ENCODE measurements around the gene DACT3. TPM values are rescaled to one million over a fixed set of nuclear protein-coding genes. Genes with fewer than 3 reads are reported as not detected.

Gene DACT3
- total RNA-seq = 1 to 10 TPM; 2.8 to 3.0 TPM

- DNase-seq = peak; percentile 100
- H3K27me3 Mint-ChIP-seq = peaks cover 19% of the 10 kb centered on the region
- H3K9me3 Mint-ChIP-seq = no peaks in the 10 kb centered on the region
- ChIA-PET CTCF (interaction anchor here (0.6 to 6.2 kb wide), 31 partner anchors 10 to 969 kb away, joined by 3 to 319 read pairs (median 4); partner anchors contain the start of genes AP2S1, CALM3 and QPCTL), POLR2A (interaction anchor here (0.6 to 3.0 kb wide), 10 partner anchors 21 to 257 kb away, joined by 3 to 23 read pairs (median 5); partner anchors contain the start of gene CALM3)
- H3K4me1 Mint-ChIP-seq (ENCODE audit: low read depth) = peaks cover 20% of the 10 kb centered on the region
- intact Hi-C loops (cut with micrococcal nuclease) = loop anchor here (1.0 kb wide), 1 partner anchor 27 kb away; no protein-coding TSS in a partner anchor
- H3K27ac Mint-ChIP-seq = peak within 1 kb of the TSS; percentile 57
- no peaks in the 10 kb centered on the region for H3K36me3 Mint-ChIP-seq
- peak within 1 kb of the TSS; percentile 69 for H3K4me3 Mint-ChIP-seq
Measured at GRCh38 chr19:46661020-46661731, at the start of gene DACT3. DACT3 (minus strand) TSS chr19:46661182; CDS start chr19:46661064, 118 bp downstream.

- no peak for DNase-seq
- no peaks in the 10 kb centered on the region for H3K9me3 Mint-ChIP-seq
- H3K4me3 Mint-ChIP-seq = no peak overlapping the region
- peaks cover 12% of the 10 kb centered on the region for H3K4me1 Mint-ChIP-seq (ENCODE audit: low read depth)
- no peak overlapping the region for H3K27ac Mint-ChIP-seq
- intact Hi-C loops (cut with micrococcal nuclease) = no loop called here
- ChIA-PET POLR2A (no interaction called here), CTCF (interaction anchor here (0.6 to 3.0 kb wide), 5 partner anchors 18 to 1443 kb away, joined by 3 to 22 read pairs (median 4); no protein-coding TSS in a partner anchor)
- peaks cover 13% of the 10 kb centered on the region for H3K36me3 Mint-ChIP-seq
- H3K27me3 Mint-ChIP-seq = no peaks in the 10 kb centered on the region
Measured at GRCh38 chr19:46710687-46711086, 49.7 kb upstream of the DACT3 start.

GRCh38 chr19:46704379-46705076 lies 43.5 kb upstream of the DACT3 start:
- ChIA-PET CTCF (interaction anchor here (0.6 to 7.2 kb wide), 30 partner anchors 10 to 1421 kb away, joined by 3 to 121 read pairs (median 4); partner anchors contain the start of gene PRKD2), POLR2A (interaction anchor here (1.6 kb wide), 1 partner anchor 10 kb away, joined by 7 read pairs; no protein-coding TSS in a partner anchor)
- Mint-ChIP-seq H3K4me1 (ENCODE audit: low read depth) (peaks cover 7% of the 10 kb centered on the region), H3K27me3 (no peaks in the 10 kb centered on the region), H3K27ac (peak overlapping the region; percentile 60), H3K9me3 (no peaks in the 10 kb centered on the region), H3K36me3 (peaks cover 22% of the 10 kb centered on the region), H3K4me3 (no peak overlapping the region)
- intact Hi-C loops (cut with micrococcal nuclease) = loop anchor here (1.0 to 5.0 kb wide), 2 partner anchors 24 to 43 kb away; partner anchors contain the start of genes FKRP and STRN4
- peak; percentile 91 for DNase-seq

- DNase-seq = no peak
- Mint-ChIP-seq H3K27ac (no peak overlapping the region), H3K9me3 (no peaks in the 10 kb centered on the region), H3K4me1 (ENCODE audit: low read depth) (peaks cover 7% of the 10 kb centered on the region), H3K4me3 (no peak overlapping the region), H3K27me3 (no peaks in the 10 kb centered on the region), H3K36me3 (peaks cover 40% of the 10 kb centered on the region)
- ChIA-PET CTCF (interaction anchor here (0.8 to 7.2 kb wide), 3 partner anchors 28 to 39 kb away, joined by 3 to 121 read pairs (median 7); partner anchors contain the start of gene DACT3), POLR2A (no interaction called here)
- intact Hi-C loops (cut with micrococcal nuclease) = loop anchor here (5.0 kb wide), 1 partner anchor 47 kb away; the partner anchor contains the start of genes FKRP and STRN4
Measured at GRCh38 chr19:46700704-46701103, 39.7 kb upstream of the DACT3 start.

GRCh38 chr19:46698395-46699321 lies 37.7 kb upstream of the DACT3 start:
- intact Hi-C loops (cut with micrococcal nuclease) = no loop called here
- no peak for DNase-seq
- ChIA-PET CTCF (no interaction called here), POLR2A (no interaction called here)
- no peaks in the 10 kb centered on the region for H3K27me3 Mint-ChIP-seq
- no peaks in the 10 kb centered on the region for H3K4me1 Mint-ChIP-seq (ENCODE audit: low read depth)
- H3K27ac Mint-ChIP-seq = no peak overlapping the region
- no peak overlapping the region for H3K4me3 Mint-ChIP-seq
- H3K36me3 Mint-ChIP-seq = peaks cover 44% of the 10 kb centered on the region
- H3K9me3 Mint-ChIP-seq = no peaks in the 10 kb centered on the region

- Mint-ChIP-seq H3K9me3 (no peaks in the 10 kb centered on the region), H3K27ac (no peak overlapping the region), H3K4me1 (ENCODE audit: low read depth) (no peaks in the 10 kb centered on the region), H3K4me3 (no peak overlapping the region), H3K27me3 (no peaks in the 10 kb centered on the region), H3K36me3 (peaks cover 56% of the 10 kb centered on the region)
- CTCF ChIA-PET = interaction anchor here (1.0 to 1.6 kb wide), 3 partner anchors 8 to 69 kb away, joined by 3 to 6 read pairs (median 3); no protein-coding TSS in a partner anchor
- POLR2A ChIA-PET = interaction anchor here (0.5 kb wide), 2 partner anchors 14 to 71 kb away, joined by 3 read pairs; no protein-coding TSS in a partner anchor
- DNase-seq = peak; percentile 26
- intact Hi-C loops (cut with micrococcal nuclease) = no loop called here
Measured at GRCh38 chr19:46697204-46697960, 36.4 kb upstream of the DACT3 start.

- no peak overlapping the region for H3K4me3 Mint-ChIP-seq
- no peaks in the 10 kb centered on the region for H3K4me1 Mint-ChIP-seq (ENCODE audit: low read depth)
- intact Hi-C loops (cut with micrococcal nuclease) = no loop called here
- peaks cover 59% of the 10 kb centered on the region for H3K36me3 Mint-ChIP-seq
- ChIA-PET CTCF (interaction anchor here (1.0 to 1.6 kb wide), 3 partner anchors 9 to 70 kb away, joined by 3 to 6 read pairs (median 3); no protein-coding TSS in a partner anchor), POLR2A (interaction anchor here (0.5 kb wide), 2 partner anchors 13 to 71 kb away, joined by 3 read pairs; no protein-coding TSS in a partner anchor)
- no peak for DNase-seq
- no peak overlapping the region for H3K27ac Mint-ChIP-seq
- H3K27me3 Mint-ChIP-seq = no peaks in the 10 kb centered on the region
- H3K9me3 Mint-ChIP-seq = no peaks in the 10 kb centered on the region
Measured at GRCh38 chr19:46696866-46697203, 35.9 kb upstream of the DACT3 start.

GRCh38 chr19:46696052-46696451 lies 35.1 kb upstream of the DACT3 start:
- Mint-ChIP-seq H3K9me3 (no peaks in the 10 kb centered on the region), H3K36me3 (peaks cover 63% of the 10 kb centered on the region), H3K4me1 (ENCODE audit: low read depth) (no peaks in the 10 kb centered on the region), H3K27ac (no peak overlapping the region), H3K27me3 (no peaks in the 10 kb centered on the region), H3K4me3 (no peak overlapping the region)
- intact Hi-C loops (cut with micrococcal nuclease) = no loop called here
- ChIA-PET CTCF (interaction anchor here (1.6 kb wide), 1 partner anchor 71 kb away, joined by 6 read pairs; no protein-coding TSS in a partner anchor), POLR2A (no interaction called here)
- no peak for DNase-seq

- POLR2A ChIA-PET = no interaction called here
- H3K4me3 Mint-ChIP-seq = no peak overlapping the region
- intact Hi-C loops (cut with micrococcal nuclease) = no loop called here
- DNase-seq = no peak
- CTCF ChIA-PET = interaction anchor here (1.0 kb wide), 1 partner anchor 33 kb away, joined by 3 read pairs; the partner anchor contains the start of gene DACT3
- peaks cover 64% of the 10 kb centered on the region for H3K36me3 Mint-ChIP-seq
- no peaks in the 10 kb centered on the region for H3K9me3 Mint-ChIP-seq
- no peaks in the 10 kb centered on the region for H3K4me1 Mint-ChIP-seq (ENCODE audit: low read depth)
- H3K27ac Mint-ChIP-seq = no peak overlapping the region
- no peaks in the 10 kb centered on the region for H3K27me3 Mint-ChIP-seq
Measured at GRCh38 chr19:46693760-46694159, 32.8 kb upstream of the DACT3 start.

GRCh38 chr19:46692918-46693722 lies 32.1 kb upstream of the DACT3 start:
- no peak overlapping the region for H3K4me3 Mint-ChIP-seq
- DNase-seq = no peak
- H3K27me3 Mint-ChIP-seq = no peaks in the 10 kb centered on the region
- H3K9me3 Mint-ChIP-seq = no peaks in the 10 kb centered on the region
- intact Hi-C loops (cut with micrococcal nuclease) = no loop called here
- H3K4me1 Mint-ChIP-seq (ENCODE audit: low read depth) = no peaks in the 10 kb centered on the region
- POLR2A ChIA-PET = no interaction called here
- no peak overlapping the region for H3K27ac Mint-ChIP-seq
- peaks cover 62% of the 10 kb centered on the region for H3K36me3 Mint-ChIP-seq
- CTCF ChIA-PET = interaction anchor here (1.0 to 3.4 kb wide), 2 partner anchors 12 to 32 kb away, joined by 3 to 14 read pairs; partner anchors contain the start of gene DACT3

Measured in activated CD4-positive, alpha-beta memory T cell treated with anti-CD3 and anti-CD28 coated beads for 36 hours (primary cell).